RPMI8226 (cell line): ENCODE results near the gene AIFM1.

Experiments used
- DNase-seq: peaks from one replicate; pipeline ENCODE4 v3.0.0-alpha.2; 2015

The AIFM1 gene

DNA sequence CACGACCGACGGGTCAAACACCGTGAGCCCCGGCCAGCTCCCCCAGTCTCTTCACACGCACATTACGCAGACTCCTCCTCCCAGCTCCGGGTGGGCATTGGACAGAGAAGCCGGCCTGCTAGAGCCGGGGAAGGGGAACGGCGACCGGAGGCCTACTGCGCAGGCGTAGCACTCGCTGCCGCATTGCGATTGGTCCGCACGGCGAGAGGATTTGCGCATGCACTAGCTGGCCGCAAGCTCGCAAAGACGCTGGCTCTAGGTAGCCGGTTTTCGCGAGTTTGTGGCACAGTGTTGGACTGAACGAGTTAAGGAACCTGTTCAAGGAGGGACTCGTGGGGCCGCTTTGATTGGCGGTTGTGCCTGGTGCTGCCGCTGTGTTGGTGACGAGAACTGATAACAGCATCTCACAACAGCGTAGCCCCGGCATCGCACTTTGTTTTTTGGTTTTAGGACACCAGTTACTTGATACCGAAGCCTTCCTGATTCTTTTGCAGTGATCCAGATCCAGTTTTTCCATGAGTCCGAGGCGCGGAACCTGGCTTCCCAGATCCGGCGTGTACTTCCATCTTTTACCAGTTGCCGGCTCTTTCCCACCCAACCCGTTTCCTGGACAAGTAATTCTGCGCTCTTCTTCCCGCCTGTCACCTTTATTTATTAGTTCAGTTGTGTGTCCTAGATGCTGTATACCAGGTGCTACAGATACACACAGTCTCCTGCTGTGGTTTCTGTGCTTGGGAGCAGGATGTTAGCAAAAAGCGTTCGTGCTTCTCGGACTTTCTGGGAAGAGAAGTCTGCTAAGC is at the start of gene AIFM1:
TSS of gene AIFM1 (minus strand) at position 139 of the 800 bp plus-strand sequence. CDS start 185 bp downstream, outside the sequence.
- peak; percentile 94 for DNase-seq

DNA sequence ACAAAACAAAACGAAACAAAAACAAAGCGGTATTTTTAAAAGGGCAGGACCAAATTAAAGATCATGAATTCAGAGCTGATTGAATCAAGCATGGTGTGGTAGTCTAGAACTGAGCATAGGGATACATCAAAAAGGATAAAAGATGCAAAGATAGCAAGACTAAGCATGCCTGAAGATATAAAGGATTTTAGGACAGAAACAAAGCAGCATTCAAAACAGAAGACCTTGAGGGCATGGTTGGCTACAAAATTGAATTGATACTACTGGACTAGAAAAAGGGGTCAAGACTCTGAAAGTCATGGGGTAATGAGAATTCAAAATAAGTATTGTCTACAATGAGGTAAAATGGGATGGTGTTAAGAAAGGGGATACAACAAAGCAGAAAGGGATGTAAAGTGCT is 47.7 kb upstream of the AIFM1 start:
- DNase-seq: no peak

DNA sequence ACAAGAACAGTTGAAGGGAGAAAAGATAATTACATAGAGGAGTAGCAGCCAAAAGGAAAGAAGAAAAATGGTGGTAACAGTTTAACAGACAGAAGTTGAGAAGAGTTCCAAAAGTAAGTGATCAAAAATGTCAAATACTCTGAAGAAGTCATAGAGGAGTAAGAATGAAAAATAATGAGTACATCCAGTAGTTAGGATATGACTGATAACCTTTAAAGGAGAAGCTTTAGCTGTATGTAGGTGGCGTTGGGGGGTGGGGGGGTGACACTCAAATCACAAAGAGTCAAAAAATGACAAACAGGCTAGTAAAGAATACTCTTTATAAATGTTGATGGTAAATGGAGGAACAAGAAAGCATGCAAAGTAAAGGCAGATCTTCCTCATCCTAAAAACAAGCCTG is 46.7 kb upstream of the AIFM1 start:
- DNase-seq: no peak

DNA sequence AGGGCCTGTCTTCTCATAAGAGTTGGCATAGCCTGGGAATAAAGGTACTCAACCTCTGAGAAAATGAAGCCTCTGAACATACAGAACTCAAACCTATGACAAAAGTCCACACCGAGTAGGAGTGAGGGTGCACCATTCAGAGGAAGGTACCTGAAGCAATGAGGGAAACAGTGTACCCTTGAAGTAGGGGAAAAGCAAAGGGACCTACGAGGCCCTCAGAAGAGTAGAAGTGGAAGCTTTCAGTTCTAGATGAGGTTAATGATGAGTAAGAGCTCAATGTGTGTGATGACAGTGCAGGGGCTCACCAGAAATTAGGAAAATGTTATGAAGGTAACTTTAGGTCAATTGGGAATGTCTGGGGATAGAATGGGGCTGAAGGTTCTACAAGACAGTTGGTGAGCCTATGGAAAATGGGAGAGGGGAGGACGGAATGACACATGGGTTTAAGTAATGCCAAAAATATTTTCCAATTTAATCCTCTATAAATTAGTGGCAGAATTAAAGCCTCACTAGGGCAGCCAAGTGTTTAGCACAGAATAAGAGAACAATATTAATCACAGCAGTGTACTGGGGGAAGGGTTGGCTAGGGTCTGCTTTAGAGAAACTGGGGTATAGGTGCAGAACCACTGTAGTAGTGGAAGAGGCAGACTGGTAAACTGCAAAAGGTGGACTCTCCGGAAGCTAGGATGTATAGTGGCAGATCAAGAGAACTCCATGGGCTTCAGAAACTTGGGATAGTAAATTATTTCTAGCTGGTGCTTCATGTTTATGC is 46.0 kb upstream of the AIFM1 start:
- DNase-seq: no peak

DNA sequence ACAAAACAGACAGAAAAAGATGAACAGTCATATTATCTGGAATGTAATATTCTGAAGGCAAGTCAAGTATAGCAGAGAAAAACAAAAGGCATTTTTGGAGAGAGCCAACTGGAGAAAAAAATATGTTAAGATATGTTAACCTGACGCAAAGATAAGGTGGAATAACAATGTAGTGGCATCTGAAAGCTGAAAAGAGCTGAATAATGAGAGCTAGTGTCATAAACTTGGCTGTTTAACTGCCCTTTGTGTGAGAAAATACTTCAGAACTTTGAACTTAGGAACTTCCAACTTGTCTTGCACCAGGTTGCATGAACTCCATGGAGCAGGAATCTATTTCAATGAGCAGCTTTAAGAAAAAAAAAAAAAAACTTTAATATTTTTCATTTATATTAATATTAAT is 39.0 kb upstream of the AIFM1 start:
- no peak for DNase-seq

DNA sequence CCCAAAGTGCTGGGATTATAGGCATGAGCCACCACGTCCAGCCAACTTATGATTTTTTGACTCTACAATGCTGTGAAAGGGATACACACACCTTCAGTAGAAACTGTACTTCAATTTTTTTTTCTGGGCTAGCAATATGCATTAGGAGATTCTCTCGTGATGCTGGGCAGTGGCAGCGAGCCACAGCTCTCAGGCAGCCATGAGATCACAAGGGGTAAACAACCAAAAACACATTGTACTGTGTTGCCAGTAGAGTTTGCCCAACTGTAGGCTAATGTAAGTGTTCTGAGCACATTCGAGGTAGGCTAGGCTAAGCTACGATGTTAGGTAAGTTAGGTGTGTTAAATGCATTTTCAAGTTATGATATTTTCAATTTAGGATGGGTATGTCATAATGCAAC is 31.8 kb upstream of the AIFM1 start:
- no peak for DNase-seq

DNA sequence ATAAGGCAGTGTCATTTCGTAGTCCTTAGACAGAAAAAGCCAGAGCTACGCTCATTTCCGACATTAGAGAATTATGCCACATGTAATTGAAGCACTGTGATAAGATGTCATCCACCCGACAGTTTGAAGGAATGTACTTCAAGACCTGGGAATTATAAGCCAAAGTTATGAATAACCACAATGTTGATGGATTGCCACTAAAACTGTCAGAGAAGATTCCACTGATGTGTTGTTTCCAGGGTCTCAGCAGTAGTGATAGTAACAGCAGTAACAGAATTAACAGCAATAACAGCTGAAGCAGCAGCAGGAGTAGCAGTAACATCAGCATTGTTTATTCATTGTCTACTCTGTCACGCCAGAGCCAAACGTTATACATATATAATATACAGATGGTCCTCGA is 30.8 kb upstream of the AIFM1 start:
- no peak for DNase-seq

DNA sequence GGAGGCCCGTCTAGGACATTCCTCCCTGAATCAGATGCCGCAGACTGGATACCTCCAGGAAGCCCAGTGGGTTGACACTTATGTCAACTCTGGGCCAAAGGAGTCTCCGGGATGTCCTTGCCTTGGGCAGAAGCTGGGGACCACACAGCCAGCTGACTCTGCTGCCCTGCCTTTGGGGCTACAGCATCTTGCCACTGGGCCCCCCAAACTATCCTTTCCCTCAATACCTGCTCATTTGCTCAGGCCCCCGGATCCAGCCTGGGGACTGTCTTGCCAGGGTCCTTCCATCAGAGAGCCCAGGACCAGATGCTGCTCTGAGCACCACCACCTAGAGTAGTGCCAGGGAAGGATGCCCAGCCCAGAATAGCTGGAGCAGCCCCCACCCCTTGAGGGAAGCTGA is 25.2 kb upstream of the AIFM1 start:
- no peak for DNase-seq

DNA sequence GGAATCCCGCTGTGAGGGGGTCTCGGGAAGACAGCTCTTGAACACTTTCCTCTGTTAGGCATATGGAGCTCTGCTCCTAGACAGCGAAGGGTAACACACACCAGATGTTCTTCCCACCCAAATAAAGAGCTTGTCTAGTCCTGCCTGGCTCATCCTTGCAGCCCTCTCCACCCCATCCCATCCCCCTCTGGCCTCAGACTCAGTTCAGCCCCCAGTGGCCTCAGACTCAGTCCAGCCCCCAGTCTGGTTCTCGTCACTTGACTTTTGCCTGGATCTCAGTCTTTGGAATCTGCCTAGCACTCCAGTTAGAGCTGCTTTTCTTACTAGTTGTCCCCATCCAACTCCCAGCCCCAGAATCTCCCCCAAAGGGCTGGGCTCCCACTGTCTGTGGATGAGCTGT is 21.0 kb upstream of the AIFM1 start:
- no peak for DNase-seq

DNA sequence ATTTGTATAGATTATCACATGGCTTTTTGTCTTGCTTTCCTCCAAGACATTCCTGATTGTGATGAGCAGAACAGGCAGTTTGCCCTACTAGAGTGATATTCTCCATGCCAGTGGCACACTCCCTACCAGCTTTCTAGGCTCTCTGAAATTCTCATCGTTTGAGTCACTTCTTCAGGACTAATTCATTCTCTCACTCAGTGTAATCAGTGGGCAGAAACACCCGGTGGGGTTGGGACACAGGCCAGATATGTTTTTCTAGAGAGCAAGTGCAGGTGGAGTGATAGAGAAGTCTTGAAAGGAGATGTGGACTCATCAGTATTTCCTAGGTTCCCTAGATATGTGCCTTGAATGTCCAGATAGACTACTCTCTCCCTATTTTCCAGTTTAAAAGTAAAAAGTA is 19.2 kb upstream of the AIFM1 start:
- DNase-seq: no peak

DNA sequence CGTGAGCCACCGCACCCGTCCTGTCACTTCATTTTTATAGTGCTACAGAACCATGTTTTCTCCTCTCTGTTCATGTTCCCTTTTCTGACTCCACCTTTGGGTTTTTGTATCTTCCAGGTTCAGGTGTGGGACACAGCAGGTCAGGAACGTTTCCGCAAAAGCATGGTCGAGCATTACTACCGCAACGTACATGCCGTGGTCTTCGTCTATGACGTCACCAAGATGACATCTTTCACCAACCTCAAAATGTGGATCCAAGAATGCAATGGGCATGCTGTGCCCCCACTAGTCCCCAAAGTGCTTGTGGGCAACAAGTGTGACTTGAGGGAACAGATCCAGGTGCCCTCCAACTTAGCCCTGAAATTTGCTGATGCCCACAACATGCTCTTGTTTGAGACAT is 18.5 kb upstream of the AIFM1 start:
- no peak for DNase-seq

DNA sequence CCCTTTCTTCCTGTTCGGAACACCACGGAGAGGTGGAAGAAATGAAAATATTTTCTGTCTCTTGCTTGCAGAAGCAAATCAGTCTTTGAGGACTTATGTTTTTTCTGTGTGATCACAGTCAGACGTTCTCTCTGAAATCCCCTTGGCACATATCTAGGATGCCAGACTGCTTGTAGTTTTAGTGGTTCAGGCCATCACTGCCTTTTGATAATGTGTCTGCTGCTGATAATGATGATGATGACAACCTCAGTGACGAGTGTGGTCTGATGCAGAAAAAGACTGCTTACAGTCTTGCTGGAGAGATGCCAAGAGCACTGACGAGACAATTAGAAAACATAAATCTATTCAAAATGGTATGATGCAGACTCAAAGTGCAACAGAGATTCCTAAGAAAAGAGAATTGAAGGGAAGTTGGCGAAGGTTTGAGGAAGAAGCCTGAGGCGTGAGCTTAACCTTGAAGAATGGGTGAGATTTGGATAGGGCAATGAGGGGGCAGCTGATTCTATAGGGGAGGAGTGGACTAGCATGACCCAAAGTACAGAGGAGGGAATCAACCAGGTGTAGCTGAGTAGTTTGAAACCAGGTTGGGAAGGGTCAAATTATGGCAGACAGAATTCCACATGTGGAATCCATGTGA is 14.1 kb upstream of the AIFM1 start:
- no peak for DNase-seq

DNA sequence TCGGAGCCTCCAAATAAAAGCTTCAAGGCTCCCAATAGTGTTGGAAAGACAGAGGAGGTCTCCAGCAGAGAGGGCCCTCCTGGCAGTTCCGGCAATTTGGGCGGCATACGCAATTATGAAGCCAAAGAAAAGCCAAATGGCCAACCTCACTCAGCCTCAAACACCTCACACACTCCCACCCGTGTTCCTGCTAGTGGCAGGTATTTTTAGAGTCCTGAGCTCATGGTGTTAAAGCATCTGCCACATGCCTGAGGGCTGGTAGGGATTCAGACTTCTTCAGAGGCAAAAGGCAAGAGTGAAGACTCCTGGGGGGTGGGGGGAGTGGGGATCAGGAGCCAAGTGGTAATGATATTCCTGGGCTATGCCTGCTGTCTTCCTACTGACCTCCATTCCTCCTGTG is 13.5 kb upstream of the AIFM1 start:
- no peak for DNase-seq

DNA sequence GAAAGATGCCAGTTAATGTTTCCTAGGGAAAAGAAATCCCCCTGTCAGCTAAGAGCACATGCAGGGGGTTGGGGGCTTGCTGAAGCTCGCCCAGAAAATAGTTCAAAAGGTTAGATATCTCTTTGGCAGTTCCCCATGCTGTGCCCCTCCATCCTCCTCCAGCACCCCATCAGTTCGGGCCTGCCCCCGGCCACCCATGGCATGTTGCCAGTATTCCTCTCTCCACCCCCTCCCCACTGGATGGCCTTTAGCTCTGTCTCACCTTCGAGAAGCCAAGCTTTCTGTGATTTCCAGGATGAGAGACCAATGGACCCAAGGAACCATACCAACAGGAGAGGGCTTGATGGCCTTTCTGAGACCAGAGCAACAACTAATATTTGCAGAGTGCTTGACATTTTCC is 11.3 kb upstream of the AIFM1 start:
- DNase-seq: no peak

DNA sequence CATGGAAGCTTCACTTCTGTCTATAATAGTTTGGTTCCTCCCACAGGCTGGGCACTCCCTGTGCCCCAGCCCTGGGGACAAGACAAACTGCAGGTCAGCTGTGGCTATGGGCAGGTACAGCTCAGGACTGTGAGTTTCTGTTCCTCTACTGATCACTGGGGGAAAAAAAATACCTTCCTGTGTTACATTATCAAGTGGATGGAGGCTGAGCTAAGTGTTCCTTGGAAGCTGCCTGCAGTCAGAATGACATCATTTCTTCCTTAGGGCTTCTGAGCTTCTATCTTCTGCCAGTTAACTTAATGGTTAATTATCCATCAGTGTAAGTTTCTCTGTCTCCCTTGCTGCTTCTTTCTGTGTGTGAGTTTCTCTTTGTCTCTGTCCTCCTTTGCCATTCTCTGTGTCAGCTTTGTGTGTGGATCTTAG is 10.7 kb upstream of the AIFM1 start:
- peak; percentile 72 for DNase-seq

DNA sequence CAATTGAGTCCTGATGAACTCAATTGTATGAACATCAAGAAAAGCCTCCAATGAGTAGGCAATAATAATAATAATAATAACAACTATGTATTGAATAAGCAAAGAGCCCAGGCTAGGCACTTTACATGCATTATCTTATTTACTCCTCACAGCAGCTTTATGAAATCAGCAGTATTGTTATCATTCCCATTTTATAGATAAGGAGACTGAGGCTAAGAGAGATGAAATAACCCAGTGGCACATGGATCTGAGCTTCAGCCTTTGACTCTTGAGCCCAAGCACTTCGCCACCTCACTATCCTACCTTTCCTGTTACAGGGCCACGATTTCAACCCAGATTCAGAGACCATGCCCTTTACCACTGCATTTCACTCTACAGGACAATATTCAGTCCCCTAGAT is 9.3 kb upstream of the AIFM1 start:
- DNase-seq: no peak

DNA sequence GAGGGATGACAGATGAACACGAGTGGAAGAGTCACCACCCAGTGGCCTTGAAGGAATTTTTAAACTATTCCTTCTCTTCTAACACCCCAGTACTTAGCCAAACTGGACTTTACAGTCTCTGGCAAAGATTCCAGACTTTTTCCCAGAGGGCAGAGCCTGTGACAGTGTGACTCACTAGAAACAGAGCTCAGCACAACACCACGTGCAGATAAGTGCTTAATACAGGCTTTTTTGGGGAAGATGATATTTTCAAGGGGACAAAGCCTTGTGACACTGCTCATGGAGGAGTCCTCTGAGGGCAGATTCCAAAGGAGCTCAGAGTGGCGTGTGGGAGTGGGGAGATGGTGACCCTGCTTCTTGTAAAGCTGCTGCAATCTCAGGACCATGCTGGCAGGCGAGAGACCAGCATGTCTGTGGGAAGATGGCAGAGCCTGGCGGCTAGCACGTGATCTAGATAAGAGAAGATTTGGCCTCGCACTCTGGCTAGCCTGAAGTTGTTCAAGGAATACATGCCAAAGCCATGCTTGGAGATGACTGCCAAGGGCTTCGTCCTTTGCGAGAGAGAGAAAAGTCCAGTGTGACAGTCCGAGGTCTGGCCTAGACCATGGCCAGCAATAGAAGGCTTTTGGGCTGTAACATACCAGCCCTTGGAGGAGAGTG is 8.5 kb upstream of the AIFM1 start:
- no peak for DNase-seq

DNA sequence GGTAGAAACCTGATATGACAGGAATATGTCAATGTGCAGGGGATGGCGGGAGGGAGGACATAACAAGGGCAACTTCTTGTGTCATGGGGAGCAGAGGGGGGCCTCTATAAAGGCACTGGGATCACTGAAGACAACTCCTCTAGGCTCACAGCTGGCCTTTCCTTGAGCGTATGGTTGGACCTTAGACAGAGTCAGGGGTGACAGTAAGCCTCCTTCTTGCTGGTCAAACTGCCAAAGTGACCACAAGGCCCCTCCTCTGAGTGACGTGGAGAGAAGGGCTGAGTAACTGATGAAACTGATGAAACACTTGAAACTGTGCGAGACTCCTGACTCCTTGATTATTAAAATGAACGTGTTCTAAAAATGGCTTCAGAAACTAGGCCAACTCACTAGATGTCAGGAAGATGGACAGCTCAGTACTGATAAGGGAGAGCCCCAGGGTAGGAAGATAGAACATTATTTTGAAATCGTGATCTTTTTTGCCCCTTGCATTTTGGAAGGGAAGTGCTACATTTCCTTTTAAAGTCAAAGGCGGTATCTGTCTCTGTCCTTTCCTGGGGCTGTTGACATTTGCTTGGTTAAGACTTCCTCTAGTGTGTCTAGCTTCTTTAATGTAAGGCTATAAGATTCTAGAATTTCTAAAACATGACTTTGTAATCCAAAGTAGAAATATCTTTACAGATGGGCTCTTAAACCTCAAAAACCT is 7.7 kb upstream of the AIFM1 start:
- peak; percentile 57 for DNase-seq

DNA sequence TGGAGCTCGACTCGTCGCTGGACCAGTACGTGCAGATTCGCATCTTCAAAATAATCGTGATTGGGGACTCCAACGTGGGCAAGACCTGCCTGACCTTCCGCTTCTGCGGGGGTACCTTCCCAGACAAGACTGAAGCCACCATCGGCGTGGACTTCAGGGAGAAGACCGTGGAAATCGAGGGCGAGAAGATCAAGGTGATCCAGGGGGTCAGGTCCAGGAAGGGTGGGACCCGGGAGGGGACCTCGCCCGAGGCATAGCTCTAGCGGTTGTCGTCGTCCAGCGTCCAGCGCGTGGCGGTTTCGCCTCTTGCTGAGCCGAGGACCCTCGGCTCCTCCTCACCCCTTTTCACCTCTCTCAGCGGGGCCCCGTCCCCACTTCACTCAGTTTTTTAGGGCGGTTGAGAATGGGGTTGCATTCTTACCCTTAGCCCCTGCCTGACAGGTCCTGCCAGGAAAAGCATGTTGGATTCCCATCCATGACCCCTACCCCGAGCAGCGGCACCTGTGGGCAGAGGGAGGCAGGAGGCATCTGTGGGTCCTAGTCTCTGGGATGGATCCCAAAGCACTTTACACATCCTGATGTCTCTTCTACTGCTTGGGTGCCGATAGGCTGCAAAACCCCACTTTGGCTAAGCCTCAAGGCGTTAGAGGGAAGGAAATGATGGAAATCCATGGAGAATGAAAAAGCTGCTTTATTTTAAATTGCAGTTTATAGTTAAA is 6.6 kb upstream of the AIFM1 start:
- DNase-seq: no peak

DNA sequence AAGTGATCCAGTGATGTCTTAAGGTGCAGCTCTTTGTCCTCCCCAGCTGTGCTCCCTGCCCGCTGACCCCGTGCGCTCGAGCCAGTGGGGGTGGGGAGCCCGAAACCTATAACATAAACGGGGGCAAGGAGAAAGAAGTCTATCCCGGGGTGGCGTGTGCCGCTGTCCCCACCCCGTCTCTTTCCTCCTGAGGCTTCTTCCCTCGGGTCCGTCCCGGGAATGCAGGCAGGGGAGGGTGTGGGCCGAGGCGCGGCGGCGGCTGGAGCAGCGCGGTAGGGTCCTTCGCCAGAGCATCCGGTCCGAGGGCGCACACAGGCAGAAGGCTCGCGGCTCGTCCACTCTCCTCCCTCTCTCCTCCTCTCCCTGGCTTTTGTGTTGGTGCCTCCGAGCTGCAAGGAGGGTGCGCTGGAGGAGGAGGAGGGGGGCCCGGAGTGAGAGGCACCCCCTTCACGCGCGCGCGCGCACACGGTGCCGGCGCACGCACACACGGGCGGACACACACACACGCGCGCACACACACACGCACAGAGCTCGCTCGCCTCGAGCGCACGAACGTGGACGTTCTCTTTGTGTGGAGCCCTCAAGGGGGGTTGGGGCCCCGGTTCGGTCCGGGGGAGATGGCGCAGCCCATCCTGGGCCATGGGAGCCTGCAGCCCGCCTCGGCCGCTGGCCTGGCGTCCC is 5.9 kb upstream of the AIFM1 start, which contains the start of gene RAB33A:
TSS of gene RAB33A (plus strand) at position 517 of the 681 bp plus-strand sequence. CDS start at position 618, 101 bp downstream.
- peak; percentile 9 for DNase-seq

DNA sequence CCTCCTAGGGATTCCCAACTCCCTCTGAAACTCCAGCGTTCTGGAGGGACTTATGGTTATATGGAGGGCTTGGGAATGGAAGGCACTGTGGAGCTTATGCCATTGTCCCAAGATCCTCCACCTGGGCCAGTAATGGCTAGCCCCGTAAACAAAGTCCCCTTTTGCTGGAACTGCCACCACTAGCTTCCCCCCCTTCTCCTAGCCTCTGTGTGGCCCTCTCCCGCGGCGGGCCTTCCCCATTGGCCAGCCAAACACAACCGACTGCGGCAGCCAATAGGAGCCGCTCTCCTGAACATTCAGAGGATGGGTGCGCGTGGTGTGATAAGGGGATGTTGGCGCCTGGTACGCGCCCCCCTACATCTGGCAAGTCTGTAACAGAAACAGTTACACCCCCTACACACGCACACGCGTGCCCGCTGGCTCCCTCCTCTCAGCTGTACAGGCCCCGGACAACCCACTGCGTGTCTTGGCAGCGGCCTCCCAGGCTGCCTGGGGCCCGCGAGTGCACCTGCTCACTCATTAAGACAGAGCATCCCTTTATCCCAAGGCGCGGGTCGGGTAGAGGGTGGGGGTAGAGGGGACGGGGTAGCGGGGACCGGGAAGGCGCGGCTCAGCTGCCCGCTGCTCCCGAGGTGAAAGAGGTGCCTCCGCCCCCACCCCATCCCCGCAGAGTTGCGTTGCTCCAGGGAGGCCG is 5.3 kb upstream of the AIFM1 start:
- no peak for DNase-seq
